ENCODE results near the gene PTGES3. TPM values are rescaled to one million over a fixed set of nuclear protein-coding genes. Genes with fewer than 3 reads are reported as not detected.

Gene PTGES3
- total RNA-seq, 4 donors from 2014 or later: 57.0 to 73.7 (median 62.3) TPM

- peak; percentile 70 to 93 for DNase-seq (ENCODE audit: low spot score in 2 of 2)
- intact Hi-C loops (cut with DNase I; ENCODE audit: low total_unique reads): no loop called here
- H3K4me3 ChIP-seq (ENCODE audit: low read depth, poor library complexity, severe bottlenecking): peak overlapping the region; percentile 85
- no peak for TF ChIP-seq POLR2A (IDR thresholded peaks at IDR 0.05)
- TF ChIP-seq CTCF (IDR thresholded peaks at IDR 0.05): no peak
- WGBS, 2 donors: 0 to 1% methylated on average over 51 to 57 of the region's 62 CpGs
Observed at GRCh38 chr12:56687223-56688128, 608 bp downstream of the PTGES3 start.

GRCh38 chr12:56684745-56685359, 3.2 kb downstream of the PTGES3 start:
- WGBS, 2 donors: 16 to 23% methylated on average over 8 of the region's 8 CpGs
- no peak overlapping the region for H3K4me3 ChIP-seq (ENCODE audit: low read depth, poor library complexity, severe bottlenecking)
- intact Hi-C loops (cut with DNase I; ENCODE audit: low total_unique reads): no loop called here
- TF ChIP-seq CTCF (IDR thresholded peaks at IDR 0.05) (no peak), POLR2A (IDR thresholded peaks at IDR 0.05) (no peak)
- DNase-seq (ENCODE audit: low spot score in 2 of 2): peak in 1 of 2 donors; percentile 28

GRCh38 chr12:56682323-56682722, 5.8 kb downstream of the PTGES3 start:
- 93 to 94% methylated on average over 6 of the region's 6 CpGs for WGBS, 2 donors
- intact Hi-C loops (cut with DNase I; ENCODE audit: low total_unique reads): no loop called here
- no peak overlapping the region for H3K4me3 ChIP-seq (ENCODE audit: low read depth, poor library complexity, severe bottlenecking)
- no peak for TF ChIP-seq POLR2A (IDR thresholded peaks at IDR 0.05)
- no peak for TF ChIP-seq CTCF (IDR thresholded peaks at IDR 0.05)
- peak in 1 of 2 donors; percentile 60 for DNase-seq (ENCODE audit: low spot score in 2 of 2)

- WGBS, 2 donors: 89 to 90% methylated on average over 13 of the region's 13 CpGs
- H3K4me3 ChIP-seq (ENCODE audit: low read depth, poor library complexity, severe bottlenecking): no peak overlapping the region
- TF ChIP-seq POLR2A (IDR thresholded peaks at IDR 0.05) (no peak), CTCF (IDR thresholded peaks at IDR 0.05) (no peak)
- intact Hi-C loops (cut with DNase I; ENCODE audit: low total_unique reads): no loop called here
- DNase-seq (ENCODE audit: low spot score in 2 of 2): peak in 1 of 2 donors; percentile 32
Observed at GRCh38 chr12:56679883-56680575, 8.1 kb downstream of the PTGES3 start.

- WGBS, 2 donors: 77 to 90% methylated on average over 2 of the region's 2 CpGs
- intact Hi-C loops (cut with DNase I; ENCODE audit: low total_unique reads): no loop called here
- no peak overlapping the region for H3K4me3 ChIP-seq (ENCODE audit: low read depth, poor library complexity, severe bottlenecking)
- DNase-seq (ENCODE audit: low spot score in 2 of 2): peak in 1 of 2 donors; percentile 12
- TF ChIP-seq POLR2A (IDR thresholded peaks at IDR 0.05) (no peak), CTCF (IDR thresholded peaks at IDR 0.05) (no peak)
Observed at GRCh38 chr12:56678852-56679251, 9.2 kb downstream of the PTGES3 start.

All from lower leg skin (tissue), 4 donors.